Esophagus squamous epithelium (tissue), 5 donors: ENCODE measurements around the gene POU3F2. TPM values are rescaled to one million over a fixed set of nuclear protein-coding genes. Genes with fewer than 3 reads are reported as not detected.

ENCODE experiments used
- DNase-seq: peaks from one replicate; lab custom pipeline; 2025; lab: John Stamatoyannopoulos, UW
- H3K27ac ChIP-seq, 4 donors: fragments of 200-600 bp; sonication (generic); one replicate each; pipeline ENCODE4 v1.5.1; 2016 to 2019; ENCODE audit warnings: mild to moderate bottlenecking in 1 of 4
- H3K27me3 ChIP-seq, 4 donors: fragments of 200-600 bp; sonication (generic); 1 replicate in 3 of 4; 2 replicates in 1 of 4; pipeline versions ENCODE4 v1.5.1 to v1.6.0; 2017 to 2021; ENCODE audit warnings: antibody characterized with exemption in 1 of 4
- H3K36me3 ChIP-seq, 3 donors: fragments of 200-600 bp; sonication (generic); one replicate each; pipeline ENCODE4 v1.5.1; 2016 to 2019
- H3K4me1 ChIP-seq, 3 donors: fragments of 200-600 bp; sonication (generic); one replicate each; pipeline ENCODE4 v1.5.1; 2017 to 2019
- H3K4me3 ChIP-seq, 4 donors: fragments of 200-600 bp; sonication (generic); 1 replicate in 3 of 4; 2 replicates in 1 of 4; pipeline ENCODE4 v1.5.1; 2016 to 2019; ENCODE audit warnings: mild to moderate bottlenecking in 2 of 4, moderate library complexity in 1 of 4
- H3K9me3 ChIP-seq, 3 donors: fragments of 200-600 bp; sonication (generic); one replicate each; pipeline ENCODE4 v1.5.1; 2016 to 2019
- POLR2A ChIP-seq, 4 donors: fragments of 450-650 bp; IDR thresholded peaks; one replicate each; pipeline ENCODE4 v1.6.1; 2017; ENCODE audit warnings: antibody characterized with exemption in 4 of 4, mild to moderate bottlenecking in 4 of 4, moderate library complexity in 3 of 4
- WGBS, 2 donors: methylation state at CpG; one replicate each; pipeline ENCODE4 v1.1.5; 2018; 5-methylcytosine and 5-hydroxymethylcytosine counted together
- intact Hi-C: fragments of 100-400 bp; cut with DNase I; formaldehyde crosslinking; loops from one replicate; pipeline ENCODE4 v1.15.0; 2022
- total RNA-seq, 4 donors: library from RNA; depleted of rRNA; stranded (reverse); fragments of >200 nt; gene quantifications; one replicate each; pipeline ENCODE4 v1.1.0, GENCODE V29; 2016
- TF ChIP-seq, protein P1 (sequence below), 6 experiments: fragments of 450-650 bp in 4 of 6; fragments of 200-600 bp in 2 of 6; sonication (generic) in 2 of 6; IDR thresholded peaks; one replicate each; pipeline ENCODE4 v1.5.1; 2016 to 2019; ENCODE audit warnings: antibody characterized with exemption in 6 of 6, mild to moderate bottlenecking in 4 of 6, moderate library complexity in 4 of 6
- donor health status: DM: yes; HTN: yes; CAD: no.

The POU3F2 gene
- total RNA-seq, 4 donors from 2014 or later: not detected

DNA sequence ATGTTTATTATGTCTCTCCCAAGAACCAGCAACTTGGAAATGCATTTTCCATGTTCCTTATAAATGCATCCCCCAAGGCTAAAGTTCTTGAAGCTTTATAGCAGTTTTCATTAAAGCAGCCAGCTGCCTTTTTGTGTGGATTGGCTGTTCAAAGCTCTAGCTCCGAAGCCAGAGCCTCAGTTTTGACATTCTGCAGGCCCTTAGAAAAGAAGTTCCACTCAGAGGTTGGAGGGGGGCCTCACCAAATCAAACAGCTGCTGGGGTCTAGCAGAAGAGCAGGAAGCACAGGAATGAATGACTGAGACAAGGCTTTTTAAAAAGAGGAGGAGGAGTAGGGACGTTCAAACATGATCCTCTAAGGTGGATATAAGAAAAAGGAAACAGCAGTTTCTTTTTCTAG, 4.2 kb upstream of the POU3F2 start:
- Histone ChIP-seq H3K4me3 (no peak overlapping the region), H3K4me1 (peaks cover 34 to 61% (median 41%) of the 10 kb centered on the region in 3 donors), H3K27ac (no peak overlapping the region), H3K9me3 (no peaks in the 10 kb centered on the region), H3K27me3 (peaks cover 41 to 100% (median 64%) of the 10 kb centered on the region in 4 donors), H3K36me3 (no peaks in the 10 kb centered on the region)
- no peak for DNase-seq
- WGBS, 2 donors: 22 to 49% methylated on average over 2 of the region's 2 CpGs
- TF ChIP-seq, protein P1, sequence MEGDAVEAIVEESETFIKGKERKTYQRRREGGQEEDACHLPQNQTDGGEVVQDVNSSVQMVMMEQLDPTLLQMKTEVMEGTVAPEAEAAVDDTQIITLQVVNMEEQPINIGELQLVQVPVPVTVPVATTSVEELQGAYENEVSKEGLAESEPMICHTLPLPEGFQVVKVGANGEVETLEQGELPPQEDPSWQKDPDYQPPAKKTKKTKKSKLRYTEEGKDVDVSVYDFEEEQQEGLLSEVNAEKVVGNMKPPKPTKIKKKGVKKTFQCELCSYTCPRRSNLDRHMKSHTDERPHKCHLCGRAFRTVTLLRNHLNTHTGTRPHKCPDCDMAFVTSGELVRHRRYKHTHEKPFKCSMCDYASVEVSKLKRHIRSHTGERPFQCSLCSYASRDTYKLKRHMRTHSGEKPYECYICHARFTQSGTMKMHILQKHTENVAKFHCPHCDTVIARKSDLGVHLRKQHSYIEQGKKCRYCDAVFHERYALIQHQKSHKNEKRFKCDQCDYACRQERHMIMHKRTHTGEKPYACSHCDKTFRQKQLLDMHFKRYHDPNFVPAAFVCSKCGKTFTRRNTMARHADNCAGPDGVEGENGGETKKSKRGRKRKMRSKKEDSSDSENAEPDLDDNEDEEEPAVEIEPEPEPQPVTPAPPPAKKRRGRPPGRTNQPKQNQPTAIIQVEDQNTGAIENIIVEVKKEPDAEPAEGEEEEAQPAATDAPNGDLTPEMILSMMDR (IDR thresholded peaks at IDR 0.05): no peak
- no peak for TF ChIP-seq POLR2A (IDR thresholded peaks at IDR 0.05)
- intact Hi-C loops: no loop called here

DNA sequence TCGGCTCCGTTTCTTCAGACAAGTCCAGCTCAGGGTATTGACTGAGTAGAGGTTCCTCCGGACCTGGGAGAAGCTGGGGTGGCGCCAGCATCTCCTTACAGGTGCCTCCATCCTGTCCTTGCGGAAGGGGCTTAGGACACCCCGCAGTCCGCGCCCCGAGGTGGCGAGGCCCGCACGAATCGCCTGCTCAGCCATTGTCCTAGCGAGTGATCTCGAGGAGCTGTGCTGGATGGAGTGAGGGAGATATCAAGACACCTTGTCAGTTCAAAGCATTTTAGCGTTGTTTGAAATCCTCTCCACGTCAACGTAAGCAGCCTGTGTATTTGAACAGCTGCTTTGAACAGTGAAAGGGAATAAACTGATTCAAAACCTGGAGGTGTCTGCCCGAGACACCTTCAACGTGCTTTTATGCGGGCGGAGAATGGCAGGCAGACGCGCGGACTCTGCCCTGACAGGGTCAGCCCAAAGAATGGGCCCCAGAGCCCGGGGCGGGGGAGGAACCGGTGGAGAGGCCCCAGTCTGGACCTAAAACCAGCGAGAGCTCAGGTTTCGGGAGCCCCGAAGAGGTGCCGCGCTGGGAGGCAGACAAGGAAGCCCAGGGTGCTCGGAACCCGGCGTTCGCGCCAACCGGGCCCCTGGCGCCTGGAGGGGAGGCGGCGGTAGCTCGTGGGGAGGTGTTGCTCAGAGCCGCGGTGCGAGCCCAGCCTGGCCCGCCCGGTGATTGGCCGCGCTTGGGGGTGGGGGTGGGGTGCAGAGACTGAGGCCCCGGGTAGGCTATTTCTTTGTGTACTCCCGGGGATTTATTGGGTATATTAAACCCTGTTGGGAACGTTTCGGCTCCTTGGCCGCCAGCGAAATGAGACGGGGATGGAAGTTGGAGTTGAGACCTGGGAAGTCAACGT, 3.1 kb upstream of the POU3F2 start:
- 5 to 16% methylated on average over 23 to 29 of the region's 58 CpGs for WGBS, 2 donors
- intact Hi-C loops: no loop called here
- no peaks in the 10 kb centered on the region for H3K9me3 ChIP-seq
- peaks cover 43 to 70% (median 51%) of the 10 kb centered on the region in 3 donors for H3K4me1 ChIP-seq
- no peak overlapping the region for H3K27ac ChIP-seq
- peak overlapping the region in 2 of 4 donors; percentile 7 to 31 for H3K4me3 ChIP-seq
- DNase-seq: no peak
- H3K36me3 ChIP-seq: no peaks in the 10 kb centered on the region
- H3K27me3 ChIP-seq: peaks cover 41 to 100% (median 64%) of the 10 kb centered on the region in 4 donors
- TF ChIP-seq POLR2A (IDR thresholded peaks at IDR 0.05): no peak
- TF ChIP-seq, protein P1 (IDR thresholded peaks at IDR 0.05): no peak

DNA sequence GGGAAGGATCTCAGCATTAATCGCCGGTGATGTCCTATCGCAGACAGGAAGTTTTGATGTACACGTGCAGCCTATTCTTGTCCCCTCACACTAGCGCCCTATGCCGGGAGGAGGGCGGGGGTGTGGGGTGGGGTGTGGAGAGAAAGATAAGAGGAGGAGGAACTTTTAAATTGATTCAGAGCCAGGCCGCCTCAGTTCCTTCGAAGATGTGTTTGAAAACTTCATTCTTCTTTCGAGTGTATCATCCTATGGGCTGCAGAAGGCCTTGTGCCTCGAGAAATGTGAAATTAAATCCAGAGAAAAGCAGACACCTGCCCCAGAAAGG, 2.5 kb upstream of the POU3F2 start:
- no peak for TF ChIP-seq POLR2A (IDR thresholded peaks at IDR 0.05)
- TF ChIP-seq, protein P1 (IDR thresholded peaks at IDR 0.05): no peak
- no peaks in the 10 kb centered on the region for H3K9me3 ChIP-seq
- peak overlapping the region in 2 of 4 donors; percentile 56 to 67 for H3K4me3 ChIP-seq
- no peak overlapping the region for H3K27ac ChIP-seq
- intact Hi-C loops: no loop called here
- peaks cover 42 to 100% (median 65%) of the 10 kb centered on the region in 4 donors for H3K27me3 ChIP-seq
- H3K4me1 ChIP-seq: peaks cover 43 to 73% (median 51%) of the 10 kb centered on the region in 3 donors
- DNase-seq: no peak
- H3K36me3 ChIP-seq: no peaks in the 10 kb centered on the region
- 4 to 9% methylated on average over 10 to 11 of the region's 11 CpGs for WGBS, 2 donors

DNA sequence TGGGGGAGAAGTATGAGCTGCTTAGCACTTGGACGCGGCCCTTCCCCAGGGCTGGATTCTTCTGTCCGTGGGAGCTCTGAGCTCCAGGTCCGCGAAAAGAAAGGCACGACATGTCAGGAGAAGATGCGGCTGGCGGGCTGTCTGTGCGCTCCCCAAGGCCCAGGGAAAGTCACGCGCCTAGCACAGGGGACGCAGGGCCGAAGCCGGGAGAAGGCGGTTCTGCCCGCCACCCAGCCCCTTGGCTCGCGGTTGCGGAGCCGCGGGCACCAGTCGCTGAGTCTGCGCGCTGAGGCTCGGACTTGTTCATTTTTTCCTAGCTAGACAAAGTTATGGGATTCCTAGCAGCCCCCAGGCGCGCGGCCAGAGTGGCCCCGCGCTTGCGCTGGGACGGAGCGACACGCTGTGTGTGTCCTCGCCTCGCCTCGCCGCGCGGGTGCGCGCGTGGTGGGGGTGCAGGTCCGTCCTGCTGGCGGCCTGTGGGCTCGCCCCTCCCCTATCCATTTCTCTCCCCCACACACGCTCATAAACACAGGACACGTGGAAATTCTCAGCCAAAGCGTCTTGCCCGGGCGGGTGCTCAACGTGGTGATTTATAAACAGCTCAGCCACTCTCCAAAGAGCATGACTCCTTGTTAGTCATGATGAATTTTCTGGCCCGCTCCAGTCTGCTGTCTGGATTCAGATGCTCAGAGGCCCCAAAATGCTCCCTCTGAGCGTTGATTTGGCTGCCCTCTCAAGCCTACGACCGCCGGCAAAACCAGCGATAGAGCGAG, 1.9 kb upstream of the POU3F2 start:
- intact Hi-C loops: no loop called here
- DNase-seq: no peak
- H3K9me3 ChIP-seq: no peaks in the 10 kb centered on the region
- H3K4me3 ChIP-seq: peak overlapping the region in 3 of 4 donors; percentile 48 to 67 (median 56)
- H3K27ac ChIP-seq: no peak overlapping the region
- peaks cover 38 to 100% (median 64%) of the 10 kb centered on the region in 4 donors for H3K27me3 ChIP-seq
- TF ChIP-seq POLR2A (IDR thresholded peaks at IDR 0.05): no peak
- TF ChIP-seq, protein P1 (IDR thresholded peaks at IDR 0.05): no peak
- WGBS, 2 donors: 0% methylated on average over 1 to 8 of the region's 59 CpGs
- no peaks in the 10 kb centered on the region for H3K36me3 ChIP-seq
- H3K4me1 ChIP-seq: peaks cover 43 to 73% (median 51%) of the 10 kb centered on the region in 3 donors

DNA sequence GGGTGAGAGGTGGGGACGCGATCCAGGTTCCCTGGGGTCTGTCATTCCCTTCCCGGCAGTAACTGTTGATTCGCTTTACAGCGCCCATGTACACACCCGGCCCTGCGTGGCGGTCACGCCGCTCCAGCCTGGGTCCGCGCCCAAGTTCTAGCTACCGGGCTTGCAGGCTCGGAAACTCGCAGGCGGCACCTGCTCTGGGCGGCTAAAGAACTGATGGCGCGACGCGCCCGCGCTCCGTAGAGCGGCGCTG, 1.4 kb upstream of the POU3F2 start:
- H3K9me3 ChIP-seq: no peaks in the 10 kb centered on the region
- DNase-seq: no peak
- 1% methylated on average over 22 of the region's 26 CpGs; no CpG with 5 or more reads in 1 of the 2 donors for WGBS, 2 donors
- peaks cover 40 to 100% (median 64%) of the 10 kb centered on the region in 4 donors for H3K27me3 ChIP-seq
- H3K36me3 ChIP-seq: no peaks in the 10 kb centered on the region
- H3K4me1 ChIP-seq: peaks cover 43 to 67% (median 47%) of the 10 kb centered on the region in 3 donors
- no peak overlapping the region for H3K27ac ChIP-seq
- peak overlapping the region in 3 of 4 donors; percentile 48 to 67 (median 56) for H3K4me3 ChIP-seq
- intact Hi-C loops: no loop called here
- TF ChIP-seq POLR2A (IDR thresholded peaks at IDR 0.05): no peak
- TF ChIP-seq, protein P1 (IDR thresholded peaks at IDR 0.05): no peak
